EH (cell line): ENCODE data around the gene FAM24B.
A peak's percentile ranks its signal among the peaks of the same experiment; 100 is the strongest.
"Not testable (repeated sequence)": the region's sequence is repeated elsewhere in the genome, so short reads cannot be mapped to it uniquely, and the experiment has no call there.

Experiments
- DNase-seq: peaks from one replicate; pipeline ENCODE4 v3.0.0-alpha.2; 2015; ENCODE audit warnings: low read depth

Gene FAM24B

GRCh38 chr10:122858042-122858441 is 21.3 kb downstream of the FAM24B start:
- not testable (repeated sequence) for DNase-seq

- DNase-seq, result peak; percentile 40
These were observed 22.5 kb downstream of the FAM24B start for GRCh38 chr10:122856902-122857301.

DNA sequence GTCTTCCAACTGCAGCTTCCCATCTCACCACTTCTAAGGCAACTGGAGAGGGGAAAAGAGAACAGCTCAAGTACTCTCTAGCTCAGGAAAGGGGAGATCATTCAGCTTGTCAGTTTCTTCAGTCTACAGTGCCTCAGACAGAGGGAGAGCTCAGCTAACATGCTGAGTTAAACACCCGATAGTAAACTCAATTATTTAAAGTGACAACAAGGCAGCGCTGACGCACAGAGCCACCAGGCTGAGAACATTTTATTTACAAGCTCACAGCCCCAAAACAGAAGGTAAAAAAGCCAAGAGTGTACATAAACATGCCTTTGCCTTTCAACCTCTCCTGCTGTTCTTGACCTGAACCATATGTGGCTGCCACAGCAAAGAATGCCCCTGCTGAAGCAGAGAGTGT is 23.6 kb downstream of the FAM24B start:
- peak; percentile 17 for DNase-seq

DNA sequence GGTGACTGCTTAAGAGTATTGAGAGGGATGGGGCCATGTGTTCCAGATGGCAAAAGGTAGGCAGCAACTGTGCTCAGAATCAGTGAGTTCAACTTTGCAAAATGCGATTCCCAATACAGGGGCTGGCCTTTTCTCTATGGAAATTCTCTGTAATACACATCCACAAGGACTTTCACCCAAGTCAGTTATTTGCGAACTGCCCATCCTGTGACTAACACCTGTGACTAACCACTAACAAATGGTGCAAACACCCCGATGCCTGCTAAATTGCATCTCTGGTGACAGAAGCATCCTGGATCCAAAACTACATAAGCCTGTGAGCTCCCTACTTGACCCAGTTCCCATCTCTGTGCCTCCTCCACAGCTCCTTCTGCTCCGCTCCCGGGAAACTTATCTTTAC is 24.7 kb downstream of the FAM24B start:
- DNase-seq, result peak; percentile 86

- DNase-seq, result peak; percentile 73
These were observed 25.6 kb downstream of the FAM24B start for GRCh38 chr10:122853665-122854313.

DNA sequence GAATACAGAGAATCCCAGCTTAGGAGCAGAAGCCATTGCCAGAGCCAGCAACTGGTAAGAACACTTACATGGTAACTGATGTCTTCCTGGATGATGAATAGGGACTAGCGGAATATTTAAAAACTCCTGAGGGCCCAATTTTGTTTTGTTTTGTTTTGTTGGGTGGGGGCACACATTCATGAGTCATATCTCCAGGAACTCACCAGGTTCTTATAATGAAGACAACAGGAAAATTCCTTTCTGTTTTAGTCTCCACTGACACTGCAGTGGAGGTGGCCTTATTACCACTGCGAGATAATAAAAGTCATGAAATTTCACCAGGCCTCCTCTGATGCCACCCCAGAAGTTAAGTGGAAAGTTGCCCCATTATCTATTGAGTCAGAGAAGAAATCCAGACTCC is 27.1 kb downstream of the FAM24B start:
- peak; percentile 57 for DNase-seq

DNA sequence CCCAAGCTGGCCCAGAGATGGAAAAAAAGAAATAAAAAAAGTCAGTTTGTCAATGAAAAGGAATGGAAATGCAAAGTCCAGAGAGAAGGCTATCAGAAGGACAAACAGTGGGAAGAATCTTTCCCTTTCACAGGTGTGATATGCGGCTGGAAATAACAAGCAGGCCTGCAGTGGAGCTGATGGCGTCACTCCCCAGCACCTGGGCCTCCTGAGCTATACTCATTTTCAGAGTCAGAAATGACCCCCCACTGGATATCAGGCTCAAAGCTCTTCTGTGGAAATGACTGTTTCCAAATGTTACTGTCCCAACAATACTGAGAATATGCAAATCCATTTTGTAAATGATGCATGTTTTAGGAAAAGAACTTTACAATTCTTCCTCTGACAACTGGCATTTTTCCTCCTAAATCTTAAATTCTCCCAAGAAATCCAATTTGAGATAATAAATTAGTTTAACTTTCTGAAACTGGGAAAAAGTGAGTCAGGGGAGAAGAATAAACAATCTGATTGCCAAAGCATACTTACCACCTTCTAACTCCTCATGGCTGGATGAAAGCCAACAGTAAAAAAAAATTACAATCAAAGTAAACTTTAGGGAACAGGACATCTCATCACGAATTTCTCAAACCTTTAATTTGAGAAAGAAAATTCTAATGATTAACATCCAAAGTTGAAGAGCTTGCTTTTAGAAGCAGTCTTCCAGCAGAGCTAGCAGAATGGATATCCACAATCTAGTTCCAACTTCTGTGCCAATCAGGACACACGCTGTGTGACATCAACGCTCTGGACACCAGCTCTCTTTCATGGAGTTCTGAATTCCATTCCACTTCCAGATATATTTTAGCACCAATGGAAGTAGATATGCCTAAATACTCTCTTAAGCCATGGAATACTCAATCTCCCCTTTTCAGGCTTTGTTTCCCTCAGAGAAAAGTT is 28.4 kb downstream of the FAM24B start:
- DNase-seq, result peak; percentile 67

DNA sequence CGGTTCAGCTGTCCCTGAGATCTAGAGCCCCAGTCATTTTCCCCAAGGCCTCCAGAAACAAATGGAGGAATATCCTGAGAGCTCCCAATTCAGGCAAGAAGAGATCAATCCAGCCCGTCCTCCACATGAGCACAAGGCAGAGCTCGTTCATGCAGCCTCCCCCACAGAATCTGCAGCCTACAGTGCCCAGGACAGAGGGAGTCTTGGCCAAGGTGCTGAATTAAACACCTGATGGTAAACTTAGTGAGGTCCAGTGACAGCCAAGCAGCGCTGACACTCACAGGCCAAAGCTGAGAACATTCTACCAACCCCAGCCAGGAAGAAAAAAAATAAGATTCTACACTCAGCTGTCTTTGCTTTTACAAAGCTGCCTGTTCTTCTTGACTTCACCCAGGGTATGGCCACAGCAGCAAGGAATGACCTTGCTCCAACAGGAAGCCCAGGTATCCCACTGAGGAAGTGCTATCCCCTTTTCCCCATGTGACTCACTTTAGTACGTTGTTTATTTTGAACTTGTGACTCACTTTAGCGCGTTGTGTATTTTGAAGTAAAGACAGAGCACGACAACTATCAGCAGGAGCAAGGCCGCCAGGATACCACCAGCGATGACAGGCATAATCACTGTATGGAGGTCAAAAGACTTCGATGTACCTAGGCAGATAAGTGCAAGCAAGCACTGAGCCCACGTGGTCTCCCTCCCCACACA is 29.3 kb downstream of the FAM24B start:
- DNase-seq, result no peak

DNA sequence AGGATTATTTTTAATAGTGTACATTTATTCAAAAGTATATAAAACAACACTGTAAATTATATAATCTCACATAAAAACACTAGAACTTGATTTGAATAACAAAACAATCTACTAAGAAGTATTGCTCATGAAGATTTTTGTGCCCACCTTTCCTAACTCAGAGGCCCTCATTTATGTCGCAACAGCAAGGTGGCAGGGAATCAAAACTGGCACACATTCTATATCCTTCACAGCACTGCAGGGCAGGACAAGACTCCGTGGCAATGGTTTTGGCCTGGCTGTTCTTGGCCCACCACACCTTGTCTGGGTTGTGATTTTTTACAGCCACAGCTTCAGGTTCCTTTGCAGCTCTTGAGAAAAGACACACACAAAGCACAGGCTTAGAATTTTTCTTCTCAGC is 30.3 kb downstream of the FAM24B start:
- no peak for DNase-seq

DNA sequence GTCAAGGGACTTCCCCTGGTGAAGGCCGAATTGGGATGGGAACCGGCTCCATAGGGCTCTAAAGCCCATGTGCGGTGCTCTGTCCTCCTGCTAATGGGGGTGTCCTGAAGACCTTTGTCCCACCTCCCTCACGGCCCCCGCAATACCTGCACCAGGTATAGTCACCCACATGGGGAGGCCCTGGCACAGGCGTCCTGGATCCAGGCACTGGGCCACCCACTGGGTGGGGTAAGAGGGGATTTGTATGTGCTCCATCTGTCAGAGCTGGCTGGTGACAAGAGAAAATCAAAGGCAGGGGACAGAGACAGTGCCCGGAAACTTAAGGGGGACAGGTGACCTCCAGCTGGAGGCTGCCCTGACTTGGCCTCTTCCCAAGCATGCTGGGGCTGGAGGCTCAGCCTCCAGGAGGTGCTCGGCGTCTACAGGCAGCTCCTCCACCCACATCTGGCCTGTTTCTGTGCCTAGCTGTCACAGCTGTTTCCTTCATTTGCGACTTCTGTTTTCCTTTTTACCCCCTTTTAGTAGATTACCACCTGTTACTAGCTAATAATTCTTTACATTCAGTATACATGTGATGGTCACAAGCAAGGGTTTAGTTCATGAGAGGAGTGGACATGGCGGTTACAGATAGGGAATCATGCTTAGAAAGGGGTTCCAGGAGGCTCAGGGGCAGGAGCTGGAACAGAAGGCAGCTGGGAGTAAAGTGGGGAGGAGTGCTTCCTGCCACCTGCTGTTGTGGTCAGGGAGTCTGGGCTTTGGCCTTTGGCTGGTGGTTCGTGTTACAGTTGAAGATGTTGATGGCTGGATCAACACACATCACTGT is 31.4 kb downstream of the FAM24B start:
- DNase-seq, result no peak

GRCh38 chr10:122845783-122846332 is 33.5 kb downstream of the FAM24B start, which contains the start of gene CUZD1:
Gene CUZD1, minus strand, starts transcription at chr10:122845857. Its CDS starts 14 bp downstream, at chr10:122845843.
- DNase-seq, result no peak

GRCh38 chr10:122844146-122844545 is 35.2 kb downstream of the FAM24B start:
- DNase-seq, result no peak

DNA sequence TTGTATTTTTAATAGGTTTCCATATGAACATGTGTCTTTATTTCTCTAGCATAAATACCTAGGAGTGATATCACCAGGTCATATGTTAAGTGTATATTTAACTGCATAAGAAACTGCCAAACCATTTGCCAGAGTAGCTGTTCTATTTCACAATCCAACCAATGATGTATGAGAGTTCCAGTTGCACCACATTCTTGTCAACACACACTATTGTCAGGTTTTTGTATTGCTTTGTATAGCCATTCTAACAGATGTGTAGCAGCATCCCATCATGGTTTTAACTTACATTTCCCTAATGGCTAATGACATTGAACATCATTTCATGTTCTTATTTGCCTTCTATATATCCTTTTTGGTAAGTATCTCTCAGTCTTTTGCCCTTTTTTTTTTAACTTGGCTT is 37.8 kb downstream of the FAM24B start:
- no peak for DNase-seq

- DNase-seq, result no peak
These were observed 39.9 kb downstream of the FAM24B start for GRCh38 chr10:122839505-122839904.

GRCh38 chr10:122838880-122839279 is 40.5 kb downstream of the FAM24B start:
- no peak for DNase-seq

GRCh38 chr10:122835908-122836307 is 43.5 kb downstream of the FAM24B start:
- DNase-seq, result no peak

DNA sequence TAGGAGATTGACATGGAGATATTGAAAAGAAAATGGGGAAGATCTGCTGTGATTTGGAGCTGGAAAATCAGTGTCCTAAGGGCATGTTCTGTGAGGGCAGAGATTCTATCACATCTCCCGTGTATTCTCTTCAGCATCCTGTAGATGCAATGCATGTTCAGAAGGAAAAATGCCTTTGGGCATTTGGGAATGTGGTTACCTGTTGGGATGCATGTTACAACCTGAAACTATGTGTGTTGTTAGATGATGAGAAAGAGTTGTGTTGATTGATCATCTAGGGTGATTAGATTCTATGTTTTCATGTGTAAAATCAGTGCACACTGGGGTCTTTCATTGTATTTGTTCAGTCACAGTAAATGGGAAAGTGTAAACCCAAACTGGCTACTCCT is 48.4 kb downstream of the FAM24B start:
- no peak for DNase-seq

DNA sequence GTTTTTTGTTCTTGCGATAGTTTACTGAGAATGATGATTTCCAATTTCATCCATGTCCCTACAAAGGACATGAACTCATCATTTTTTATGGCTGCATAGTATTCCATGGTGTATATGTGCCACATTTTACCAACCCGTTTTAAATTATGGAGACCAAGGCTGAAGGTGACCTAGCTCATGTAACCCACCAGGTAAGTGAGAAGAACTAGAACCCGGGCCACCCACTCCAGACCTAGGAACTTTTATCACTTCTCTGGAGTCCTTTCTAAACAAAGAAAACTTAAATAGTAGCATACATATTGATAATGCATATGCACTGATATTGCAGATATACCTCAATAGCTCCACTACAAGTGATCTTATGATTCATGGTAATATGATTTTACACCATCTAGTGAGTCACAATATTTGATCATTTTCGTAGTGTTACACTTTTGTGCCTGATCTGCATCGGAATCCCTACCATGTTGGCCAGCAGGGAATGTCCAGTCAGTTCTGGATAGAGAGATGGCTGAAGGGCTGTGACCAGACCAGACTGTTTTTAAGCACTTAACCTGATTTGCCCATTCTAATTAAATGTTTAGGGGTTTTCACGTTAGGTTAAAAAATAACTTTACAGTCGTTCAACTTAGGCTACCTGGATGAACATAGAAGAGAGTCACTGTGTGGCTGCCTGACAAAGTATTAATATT is 49.0 kb downstream of the FAM24B start:
- DNase-seq, result no peak

- DNase-seq, result no peak
These were observed 49.9 kb downstream of the FAM24B start for GRCh38 chr10:122829454-122829853.

DNA sequence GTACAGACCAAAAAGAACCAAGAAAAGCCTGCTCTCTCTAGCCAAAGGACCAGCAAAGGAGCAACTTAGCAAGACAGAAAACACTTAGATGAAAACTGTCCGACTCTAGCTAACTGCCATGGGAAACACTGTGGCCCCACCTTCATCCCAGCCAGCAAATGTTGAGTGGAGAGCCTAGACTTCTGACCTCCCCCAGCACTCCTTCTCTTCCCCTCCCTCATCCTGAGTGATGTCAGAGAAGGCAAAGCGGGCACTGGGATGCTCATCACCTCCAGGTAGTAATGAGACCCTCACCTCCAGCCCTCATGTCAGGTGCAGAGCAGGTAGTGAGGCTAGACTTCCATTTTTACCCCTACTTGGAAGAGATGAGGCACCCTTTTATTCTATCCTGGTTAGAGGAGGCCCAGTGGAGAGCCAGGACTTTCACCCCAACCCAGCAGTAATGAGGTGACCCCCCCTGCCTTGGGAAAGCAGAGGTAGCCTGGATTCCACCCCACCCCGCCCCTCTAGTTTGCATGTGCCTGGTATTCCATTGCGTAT is 50.6 kb downstream of the FAM24B start:
- no peak for DNase-seq

- DNase-seq, result no peak
These were observed 52.1 kb downstream of the FAM24B start for GRCh38 chr10:122827302-122827701.
